ENCODE measurements around the gene CCDC9B. TPM values are rescaled to one million over a fixed set of nuclear protein-coding genes. Genes with fewer than 3 reads are reported as not detected.

The CCDC9B gene
- total and polyA plus RNA-seq, 7 donors, result 14.5 to 161 (median 87.0) TPM

- 80 to 89% (median 83%) methylated on average over 3 of the region's 3 CpGs for WGBS, 3 donors
- peaks cover 12% of the 10 kb centered on the region for H3K4me1 ChIP-seq
- no peak for TF ChIP-seq CTCF (IDR thresholded peaks at IDR 0.05)
- H3K27ac ChIP-seq, result no peak overlapping the region
- DNase-seq (no peak), ATAC-seq (no peak)
- no peaks in the 10 kb centered on the region for H3K9me3 ChIP-seq
- peaks cover 0 to 17% (median 10%) of the 10 kb centered on the region in 3 donors for H3K27me3 ChIP-seq (ENCODE audit: insufficient read depth in 3 of 3, low read length in 2 of 3)
- H3K4me3 ChIP-seq, result no peak overlapping the region
- intact Hi-C loops (cut with DNase I), result no loop called here
- no peaks in the 10 kb centered on the region for H3K36me3 ChIP-seq (ENCODE audit: insufficient read depth in 1 of 2, low read depth in 1 of 2)
Measured at GRCh38 chr15:40287505-40287904, 53.2 kb downstream of the CCDC9B start.

GRCh38 chr15:40286794-40287193 lies 53.9 kb downstream of the CCDC9B start:
- H3K27me3 ChIP-seq (ENCODE audit: insufficient read depth in 3 of 3, low read length in 2 of 3), result peaks cover 0 to 21% (median 18%) of the 10 kb centered on the region in 3 donors
- DNase-seq, result no peak

GRCh38 chr15:40286061-40286532 lies 54.6 kb downstream of the CCDC9B start:
- ATAC-seq, result no peak
- no peaks in the 10 kb centered on the region for H3K36me3 ChIP-seq (ENCODE audit: insufficient read depth in 1 of 2, low read depth in 1 of 2)
- peaks cover 12% of the 10 kb centered on the region for H3K4me1 ChIP-seq
- no peak overlapping the region for H3K4me3 ChIP-seq
- WGBS, 3 donors, result 88 to 90% (median 89%) methylated on average over 7 of the region's 7 CpGs
- intact Hi-C loops (cut with DNase I), result no loop called here
- DNase-seq, result no peak
- no peaks in the 10 kb centered on the region for H3K9me3 ChIP-seq
- peaks cover 0 to 26% (median 25%) of the 10 kb centered on the region in 3 donors for H3K27me3 ChIP-seq (ENCODE audit: insufficient read depth in 3 of 3, low read length in 2 of 3)
- TF ChIP-seq CTCF (IDR thresholded peaks at IDR 0.05), result no peak
- no peak overlapping the region for H3K27ac ChIP-seq

More at GRCh38 chr15:40286794-40287193, 53.9 kb downstream of the CCDC9B start:
- ATAC-seq, result no peak
- Histone ChIP-seq H3K27ac (no peak overlapping the region), H3K9me3 (no peaks in the 10 kb centered on the region), H3K36me3 (ENCODE audit: insufficient read depth in 1 of 2, low read depth in 1 of 2) (no peaks in the 10 kb centered on the region), H3K4me3 (no peak overlapping the region), H3K4me1 (peaks cover 16% of the 10 kb centered on the region)
- TF ChIP-seq CTCF (IDR thresholded peaks at IDR 0.05), result no peak
- intact Hi-C loops (cut with DNase I), result no loop called here
- WGBS, 3 donors, result 81 to 96% (median 94%) methylated on average over 6 to 7 of the region's 7 CpGs

- WGBS, 3 donors, result 38 to 53% (median 44%) methylated on average over 1 of the region's 1 CpG
- intact Hi-C loops (cut with DNase I), result no loop called here
- Histone ChIP-seq H3K9me3 (no peaks in the 10 kb centered on the region), H3K27ac (no peak overlapping the region), H3K4me1 (peaks cover 12% of the 10 kb centered on the region), H3K27me3 (ENCODE audit: insufficient read depth in 3 of 3, low read length in 2 of 3) (peaks cover 0 to 30% (median 28%) of the 10 kb centered on the region in 3 donors), H3K36me3 (ENCODE audit: insufficient read depth in 1 of 2, low read depth in 1 of 2) (no peaks in the 10 kb centered on the region), H3K4me3 (no peak overlapping the region)
- TF ChIP-seq CTCF (IDR thresholded peaks at IDR 0.05), result no peak
- ATAC-seq (no peak), DNase-seq (no peak)
Measured at GRCh38 chr15:40285554-40286011, 55.2 kb downstream of the CCDC9B start.

DNA sequence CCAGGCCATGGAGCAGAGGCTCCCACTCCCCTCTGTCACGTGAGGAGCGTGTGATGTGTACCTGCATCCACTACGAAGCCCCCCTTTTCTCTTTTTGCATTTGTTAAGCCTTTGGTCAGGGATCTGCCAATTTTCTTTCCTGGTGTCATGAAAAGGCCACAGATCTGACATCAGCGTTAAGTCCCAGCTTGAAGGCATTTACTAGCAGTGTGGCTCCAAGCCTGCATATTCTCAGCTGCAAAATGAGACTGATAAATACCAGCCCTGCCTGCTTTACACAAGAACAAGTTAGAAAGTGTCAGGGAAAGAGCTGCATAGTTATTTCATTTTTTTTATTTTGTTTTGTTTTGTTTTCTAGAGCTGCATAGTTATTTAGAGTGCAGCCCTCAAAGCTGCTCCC lies 55.6 kb downstream of the CCDC9B start:
- H3K27ac ChIP-seq, result no peak overlapping the region
- no peaks in the 10 kb centered on the region for H3K36me3 ChIP-seq (ENCODE audit: insufficient read depth in 1 of 2, low read depth in 1 of 2)
- 77 to 85% (median 79%) methylated on average over 4 of the region's 4 CpGs for WGBS, 3 donors
- no peak for ATAC-seq
- no peak for DNase-seq
- TF ChIP-seq CTCF (IDR thresholded peaks at IDR 0.05), result no peak
- H3K27me3 ChIP-seq (ENCODE audit: insufficient read depth in 3 of 3, low read length in 2 of 3), result peaks cover 0 to 34% (median 30%) of the 10 kb centered on the region in 3 donors
- no peak overlapping the region for H3K4me3 ChIP-seq
- intact Hi-C loops (cut with DNase I), result no loop called here
- H3K9me3 ChIP-seq, result no peaks in the 10 kb centered on the region
- H3K4me1 ChIP-seq, result peaks cover 12% of the 10 kb centered on the region
